HepG2 (cell line): ENCODE results near the gene ZBTB43. TPM values are rescaled to one million over a fixed set of nuclear protein-coding genes. Genes with fewer than 3 reads are reported as not detected.

Experiments used
- AFF4 ChIP-seq: sonication (generic); formaldehyde crosslinking; IDR thresholded peaks from 2 replicates; pipeline ENCODE4 v1.4.0; 2020; ENCODE audit warnings: missing genetic modification reagents
- ARHGAP35 ChIP-seq: sonication (generic); formaldehyde crosslinking; IDR thresholded peaks from 2 replicates; pipeline ENCODE4 v1.9.0; 2022; ENCODE audit warnings: mild to moderate bottlenecking, inconsistent platforms, moderate library complexity, missing genetic modification reagents, borderline replicate concordance
- BRD4 ChIP-seq: sonication (generic); formaldehyde crosslinking; IDR thresholded peaks from 2 replicates; pipeline ENCODE4 v1.4.0; 2020; ENCODE audit warnings: missing genetic modification reagents
- DBP ChIP-seq: sonication (generic); formaldehyde crosslinking; IDR thresholded peaks from 2 replicates; pipeline ENCODE4 v1.4.0; 2020; ENCODE audit warnings: missing genetic modification reagents; ENCODE audit errors: not compliant biosample characterization
- FOSL2 ChIP-seq: sonication (generic); formaldehyde crosslinking; IDR thresholded peaks from 2 replicates; pipeline ENCODE4 v1.4.0; 2020; ENCODE audit warnings: missing genetic modification reagents
- FOXA1 ChIP-seq, 2 experiments: fragments of 450-650 bp in 1 of 2; sonication (generic) in 1 of 2; formaldehyde crosslinking in 1 of 2; IDR thresholded peaks; 2 replicates each; pipeline versions ENCODE4 v1.4.0 to v1.6.1; 2016 to 2020; ENCODE audit warnings: missing genetic modification reagents in 1 of 2
- GATA4 ChIP-seq: sonication (generic); IDR thresholded peaks from 2 replicates; pipeline ENCODE4 v1.6.1; 2016; ENCODE audit warnings: antibody characterized with exemption, low read depth, borderline replicate concordance
- GLI4 ChIP-seq: sonication (generic); formaldehyde crosslinking; IDR thresholded peaks from 2 replicates; pipeline ENCODE4 v1.5.1; 2020; ENCODE audit warnings: missing genetic modification reagents, mild to moderate bottlenecking, moderate library complexity, borderline replicate concordance
- HHEX ChIP-seq: IDR thresholded peaks from 2 replicates; pipeline ENCODE4 v1.6.1; 2016; ENCODE audit warnings: control low read depth
- NAIF1 ChIP-seq: sonication (generic); formaldehyde crosslinking; IDR thresholded peaks from 2 replicates; pipeline ENCODE4 v1.5.0; 2020; ENCODE audit warnings: mild to moderate bottlenecking, missing genetic modification reagents, borderline replicate concordance
- PHF5A ChIP-seq: IDR thresholded peaks from one replicate; pipeline ENCODE4 v1.6.1; 2018; ENCODE audit warnings: low read depth, missing genetic modification reagents; ENCODE audit not compliant: unreplicated experiment
- RFXAP ChIP-seq: sonication (generic); formaldehyde crosslinking; IDR thresholded peaks from 2 replicates; pipeline ENCODE4 v1.4.0; 2020; ENCODE audit warnings: missing genetic modification reagents, borderline replicate concordance
- SKI ChIP-seq: fragments of 450-650 bp; IDR thresholded peaks from one replicate; pipeline ENCODE4 v1.6.1; 2018; ENCODE audit warnings: mild to moderate bottlenecking; ENCODE audit not compliant: partially characterized antibody
- SNAPC4 ChIP-seq: sonication (generic); formaldehyde crosslinking; IDR thresholded peaks from 2 replicates; pipeline ENCODE4 v1.4.0; 2020; ENCODE audit warnings: mild to moderate bottlenecking, missing genetic modification reagents
- WIZ ChIP-seq: sonication (generic); formaldehyde crosslinking; IDR thresholded peaks from 2 replicates; pipeline ENCODE4 v1.5.1; 2020; ENCODE audit warnings: mild to moderate bottlenecking, missing genetic modification reagents
- ZFY ChIP-seq: sonication (generic); formaldehyde crosslinking; IDR thresholded peaks from 2 replicates; pipeline ENCODE4 v1.4.0; 2020; ENCODE audit warnings: missing genetic modification reagents
- ZNF552 ChIP-seq: sonication (generic); formaldehyde crosslinking; IDR thresholded peaks from 2 replicates; pipeline ENCODE4 v1.9.0; 2022; ENCODE audit warnings: missing genetic modification reagents, mild to moderate bottlenecking, borderline replicate concordance
- ZNF761 ChIP-seq: sonication (generic); formaldehyde crosslinking; conservative IDR thresholded peaks from 2 replicates; pipeline ENCODE4 v1.4.0; 2020; ENCODE audit warnings: mild to moderate bottlenecking, missing genetic modification reagents
- ZSCAN20 ChIP-seq: sonication (generic); formaldehyde crosslinking; IDR thresholded peaks from 2 replicates; pipeline ENCODE4 v1.4.0; 2020; ENCODE audit warnings: missing genetic modification reagents, mild to moderate bottlenecking, borderline replicate concordance
- polyA plus RNA-seq, 8 experiments: library from polyadenylated mRNA; depleted of rRNA in 3 of 8; stranded (reverse) in 7 of 8; unstranded in 1 of 8; fragments of >200 nt; fragmentation: Illumina TruSeq in 4 of 8; extraction: Trizol in 4 of 8; gene quantifications; 2 replicates each; pipeline versions ENCODE4 v1.2.1 to v1.2.3, GENCODE V29; 2011 to 2016; ENCODE audit warnings: low read depth in 4 of 8, missing spikeins in 1 of 8, mixed read lengths in 1 of 8; ENCODE audit not compliant: insufficient read depth in 1 of 8
- total RNA-seq, 5 experiments: library from RNA; depleted of rRNA; stranded (reverse); fragments of >200 nt; fragmentation: Illumina TruSeq; extraction: Trizol; gene quantifications; 2 replicates each; pipeline ENCODE4 v1.2.3, GENCODE V29; 2016; ENCODE audit warnings: low read depth in 1 of 5
- TF ChIP-seq, protein P1 (sequence below): sonication (generic); formaldehyde crosslinking; IDR thresholded peaks from 2 replicates; pipeline ENCODE4 v1.4.0; 2020; ENCODE audit warnings: mild to moderate bottlenecking, missing genetic modification reagents

Gene ZBTB43
- total and polyA plus RNA-seq, 2 of the 13 experiments (the other 11 are each of a cell fraction or from before 2014, with no cell fraction given), result 7.1 to 31.4 TPM

DNA sequence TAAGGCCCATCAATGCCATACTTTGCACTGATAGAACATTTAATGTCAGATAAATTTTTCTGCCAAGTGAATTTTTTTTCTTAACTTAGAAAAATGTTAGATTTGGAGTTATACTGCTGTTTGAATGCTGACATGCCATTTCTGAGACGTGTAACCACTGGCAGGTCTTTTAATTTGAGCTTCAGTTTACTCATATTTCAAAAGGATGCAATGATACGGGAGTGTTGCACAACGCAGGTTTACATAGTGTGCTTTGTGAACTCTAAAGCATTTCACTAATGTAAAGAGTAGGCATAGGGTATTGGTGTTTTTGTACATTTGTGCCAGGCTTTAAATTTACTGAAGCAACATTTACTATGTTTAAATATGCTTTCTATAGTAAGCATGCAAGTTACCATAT lies 4.2 kb downstream of the ZBTB43 start (continued):
- no peak for TF ChIP-seq AFF4 (CRISPR knock-in tag)
- TF ChIP-seq RFXAP (CRISPR knock-in tag), result no peak
- TF ChIP-seq WIZ (CRISPR knock-in tag), result no peak
- TF ChIP-seq FOXA1 (IDR thresholded peaks at IDR 0.05), result peak; percentile 39; the same call in 1 of the 2 replicates
- TF ChIP-seq FOXA1 (CRISPR knock-in tag; IDR thresholded peaks at IDR 0.05), result peak; percentile 92
- no peak for TF ChIP-seq HHEX (CRISPR knock-in tag)
- no peak for TF ChIP-seq ARHGAP35 (CRISPR knock-in tag)
- no peak for TF ChIP-seq DBP (CRISPR knock-in tag)
- TF ChIP-seq ZSCAN20 (CRISPR knock-in tag), result no peak
- TF ChIP-seq SKI, result peak; percentile 14
- TF ChIP-seq GATA4, result no peak
- TF ChIP-seq GLI4 (CRISPR knock-in tag), result no peak
- no peak for TF ChIP-seq NAIF1 (CRISPR knock-in tag)
- no peak for TF ChIP-seq ZNF761 (CRISPR knock-in tag)
- TF ChIP-seq FOSL2 (CRISPR knock-in tag), result peak; percentile 62
- TF ChIP-seq, protein P1, sequence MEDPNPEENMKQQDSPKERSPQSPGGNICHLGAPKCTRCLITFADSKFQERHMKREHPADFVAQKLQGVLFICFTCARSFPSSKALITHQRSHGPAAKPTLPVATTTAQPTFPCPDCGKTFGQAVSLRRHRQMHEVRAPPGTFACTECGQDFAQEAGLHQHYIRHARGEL (CRISPR knock-in tag), result no peak
- no peak for TF ChIP-seq BRD4 (CRISPR knock-in tag)
- TF ChIP-seq ZNF552, result no peak
- no peak for TF ChIP-seq ZFY (CRISPR knock-in tag)
- no peak for TF ChIP-seq PHF5A (CRISPR knock-in tag)
- no peak for TF ChIP-seq SNAPC4 (CRISPR knock-in tag)
